Fibroblast of skin of back (primary cell): ENCODE results near the gene SF3B3.
"Not testable (repeated sequence)": the region's sequence is repeated elsewhere in the genome, so short reads cannot be mapped to it uniquely, and the experiment has no call there.

ENCODE experiments used
- DNase-seq: peaks from one replicate; pipeline ENCODE4 v3.0.0-alpha.2; 2013

The SF3B3 gene

DNA sequence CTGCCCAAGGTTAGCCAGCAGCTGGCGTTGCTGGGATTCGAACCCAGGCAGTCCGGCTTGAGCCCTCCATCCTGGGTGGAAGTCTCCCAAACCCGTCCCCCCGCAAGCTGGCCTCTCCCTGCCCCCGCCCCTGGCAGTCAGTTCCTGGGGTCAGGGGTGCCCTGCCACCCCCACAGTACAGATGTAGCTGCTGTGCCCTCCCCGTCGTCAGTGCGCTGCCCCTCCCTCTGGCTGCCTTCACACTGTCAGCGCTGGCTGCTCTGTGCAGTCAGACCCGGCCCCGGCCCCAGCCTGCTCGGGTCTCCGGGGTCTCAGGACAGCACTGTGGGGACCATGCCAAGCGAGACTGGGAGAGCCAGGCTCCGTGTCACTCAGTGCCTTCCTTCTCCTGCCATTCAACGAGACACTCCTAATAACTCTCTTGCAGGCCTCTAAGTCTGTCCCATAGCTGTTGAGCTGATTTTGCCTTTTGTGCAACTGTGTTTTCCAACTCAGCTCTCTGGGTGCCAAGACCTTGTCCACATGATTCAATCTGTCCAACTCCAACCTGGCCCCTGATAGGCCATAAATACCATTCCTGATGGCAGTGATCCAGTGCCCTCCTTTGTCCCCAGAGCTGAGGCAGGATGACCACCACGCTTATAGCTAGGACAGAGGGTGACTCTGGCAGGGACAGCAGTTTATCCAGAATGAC is 67.3 kb downstream of the SF3B3 start:
- no peak for DNase-seq

DNA sequence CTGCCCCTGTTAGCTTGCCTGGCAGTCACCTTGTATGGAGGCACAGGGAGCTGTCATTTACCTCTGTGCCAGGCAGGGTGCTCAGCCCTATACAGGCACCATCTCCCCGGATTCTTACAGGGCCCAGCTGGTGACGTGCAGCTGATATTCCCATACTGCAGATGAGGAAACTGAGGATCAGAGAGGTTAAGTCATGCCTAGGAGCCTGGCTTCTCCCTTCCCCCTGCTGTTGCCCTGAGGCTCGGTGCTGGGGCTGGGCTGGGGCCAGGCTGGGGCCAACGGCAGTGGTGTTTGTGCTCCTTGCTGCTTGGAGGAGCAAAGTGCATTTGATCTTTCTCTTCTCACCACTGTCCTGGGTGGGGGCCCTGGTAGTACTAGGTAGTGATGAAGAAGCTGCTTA is 68.0 kb downstream of the SF3B3 start:
- DNase-seq = no peak

DNA sequence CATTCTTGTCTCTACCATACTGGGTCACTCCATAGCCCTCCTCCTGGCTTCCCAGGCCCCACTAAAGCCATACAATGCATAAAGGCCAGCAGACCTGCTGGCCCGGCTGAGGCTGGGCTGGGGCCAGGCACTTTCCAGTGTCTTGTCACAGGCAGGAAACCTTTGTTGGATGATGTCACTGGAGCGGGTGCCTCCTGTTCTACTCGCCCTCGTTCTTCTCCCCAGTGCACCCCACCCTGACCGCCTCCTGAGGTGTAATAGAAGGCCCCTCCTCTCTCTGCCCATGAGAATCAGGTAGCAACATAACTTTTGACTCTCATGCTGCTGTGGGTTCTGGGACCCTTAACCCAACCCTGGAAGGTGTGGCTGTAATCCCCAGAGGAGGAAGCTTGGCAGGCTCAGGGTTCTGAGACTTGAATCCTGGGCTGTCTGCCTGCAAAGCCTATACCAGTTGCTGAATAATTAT is 68.5 kb downstream of the SF3B3 start:
- DNase-seq = no peak

DNA sequence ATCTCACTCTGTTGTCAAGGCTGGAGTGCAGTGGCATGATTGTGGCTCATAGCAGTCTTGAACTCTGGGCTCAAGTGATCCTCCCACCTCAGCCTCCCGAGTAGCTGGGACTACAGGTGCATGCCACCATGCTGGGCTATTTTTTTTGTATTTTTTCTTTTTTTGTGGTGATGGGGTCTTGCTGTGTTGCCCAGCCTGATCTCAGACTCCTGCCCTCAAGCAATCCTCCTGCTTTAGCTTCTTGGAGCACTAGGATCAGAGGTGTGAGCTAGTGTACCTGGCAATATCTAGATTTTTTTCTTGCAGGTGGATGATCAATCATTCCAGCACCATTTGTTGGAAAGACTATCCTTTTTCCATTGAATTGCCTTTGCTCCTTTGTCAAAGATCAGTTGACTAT is 69.9 kb downstream of the SF3B3 start:
- no peak for DNase-seq

DNA sequence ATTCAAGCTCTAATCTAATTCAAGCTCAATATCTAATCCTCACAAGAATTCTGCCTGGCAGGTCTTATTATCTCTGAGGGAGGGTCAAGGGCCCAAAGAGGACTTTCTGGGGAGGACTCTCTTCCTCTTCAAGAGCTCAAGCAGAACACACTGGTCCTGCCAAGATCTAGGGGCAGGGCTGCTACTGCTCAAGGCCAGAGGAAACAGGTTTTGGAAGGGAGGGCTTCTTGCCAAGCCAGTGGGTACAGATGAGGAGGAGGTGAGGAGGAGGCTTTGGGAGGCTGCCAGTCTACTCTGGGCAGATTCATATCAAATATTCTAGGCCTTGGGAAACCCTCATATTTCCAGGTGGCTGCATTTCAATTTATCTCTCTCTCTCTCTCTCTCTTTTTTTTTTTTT is 71.0 kb downstream of the SF3B3 start:
- no peak for DNase-seq

DNA sequence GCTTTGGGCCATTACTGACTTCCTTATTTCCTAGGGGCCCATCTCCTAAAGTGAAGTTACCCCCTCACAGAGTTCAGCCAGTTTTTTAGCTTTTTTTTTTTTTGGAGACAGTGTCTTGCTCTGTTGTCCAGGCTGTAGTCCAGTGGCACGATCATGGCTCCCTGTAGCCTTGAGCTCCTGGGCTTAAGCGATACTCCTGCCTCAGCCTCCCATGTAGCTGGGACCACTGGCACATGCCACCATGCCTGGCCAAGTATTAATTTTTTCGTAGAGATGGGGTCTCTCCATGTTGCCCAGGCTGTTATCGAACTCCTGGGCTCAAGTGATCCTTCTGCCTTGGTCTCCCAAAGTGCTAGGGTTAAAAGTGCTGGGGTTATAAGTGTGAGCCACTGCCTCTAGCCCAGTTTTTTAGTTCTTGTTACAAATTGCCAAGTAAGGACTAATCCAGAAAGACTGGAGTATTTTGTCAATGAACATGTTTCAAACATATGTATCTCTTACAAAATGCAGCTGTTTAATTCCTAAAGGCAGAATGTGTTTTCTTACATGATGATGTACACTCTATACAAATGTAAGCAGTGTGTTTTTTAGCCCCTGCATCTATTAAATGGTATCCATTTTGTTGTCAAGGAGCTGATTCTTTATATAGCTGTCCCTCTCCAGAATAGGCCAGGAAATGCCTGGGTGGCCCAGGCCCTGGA is 73.7 kb downstream of the SF3B3 start:
- no peak for DNase-seq

DNA sequence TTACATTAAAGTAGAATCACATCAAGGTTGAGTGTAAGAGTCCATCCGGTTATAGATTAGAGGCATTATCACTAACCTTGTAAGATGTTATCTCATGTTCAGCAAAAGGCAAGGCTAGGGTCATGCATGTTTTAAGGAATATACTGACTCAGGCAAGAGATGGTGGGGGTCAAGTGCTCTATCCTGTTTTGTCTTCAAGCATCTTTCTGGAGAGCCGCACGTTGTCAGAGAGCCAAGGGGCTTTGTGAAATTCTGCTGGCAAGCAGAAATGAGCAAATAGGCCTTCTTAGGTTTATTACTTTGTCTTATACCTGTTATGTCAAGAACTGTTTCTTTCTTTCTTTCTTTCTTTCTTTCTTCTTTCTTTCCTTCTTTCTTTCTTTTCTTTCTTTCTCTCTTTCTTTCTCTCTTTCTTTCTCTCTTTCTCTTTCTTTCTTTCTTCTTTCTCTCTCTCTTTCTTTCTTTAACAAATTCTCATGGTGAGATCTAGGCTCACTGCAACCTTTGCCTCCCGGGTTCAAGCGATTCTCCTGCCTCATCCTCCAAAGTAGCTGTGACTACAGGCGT is 75.4 kb downstream of the SF3B3 start:
- DNase-seq = no peak

DNA sequence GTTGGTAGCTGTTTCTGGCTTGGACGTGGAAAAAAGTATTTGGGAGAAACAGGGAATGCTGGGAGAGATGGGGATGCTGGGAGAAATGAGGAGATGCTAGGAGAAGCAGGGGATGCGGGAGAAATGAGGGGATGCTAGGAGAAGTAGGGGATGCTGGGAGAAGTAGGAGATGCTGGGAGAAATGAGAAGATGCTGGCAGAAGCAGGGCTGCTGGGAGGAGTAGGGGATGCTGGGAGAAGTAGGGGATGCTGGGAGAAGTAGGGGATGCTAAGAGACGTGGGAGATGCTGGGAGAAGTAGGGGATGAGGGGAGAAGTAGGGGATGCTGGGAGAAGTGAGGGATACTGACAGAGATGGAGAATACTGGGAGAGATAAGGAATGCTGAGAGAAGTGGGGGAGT is 77.1 kb downstream of the SF3B3 start:
- no peak for DNase-seq

DNA sequence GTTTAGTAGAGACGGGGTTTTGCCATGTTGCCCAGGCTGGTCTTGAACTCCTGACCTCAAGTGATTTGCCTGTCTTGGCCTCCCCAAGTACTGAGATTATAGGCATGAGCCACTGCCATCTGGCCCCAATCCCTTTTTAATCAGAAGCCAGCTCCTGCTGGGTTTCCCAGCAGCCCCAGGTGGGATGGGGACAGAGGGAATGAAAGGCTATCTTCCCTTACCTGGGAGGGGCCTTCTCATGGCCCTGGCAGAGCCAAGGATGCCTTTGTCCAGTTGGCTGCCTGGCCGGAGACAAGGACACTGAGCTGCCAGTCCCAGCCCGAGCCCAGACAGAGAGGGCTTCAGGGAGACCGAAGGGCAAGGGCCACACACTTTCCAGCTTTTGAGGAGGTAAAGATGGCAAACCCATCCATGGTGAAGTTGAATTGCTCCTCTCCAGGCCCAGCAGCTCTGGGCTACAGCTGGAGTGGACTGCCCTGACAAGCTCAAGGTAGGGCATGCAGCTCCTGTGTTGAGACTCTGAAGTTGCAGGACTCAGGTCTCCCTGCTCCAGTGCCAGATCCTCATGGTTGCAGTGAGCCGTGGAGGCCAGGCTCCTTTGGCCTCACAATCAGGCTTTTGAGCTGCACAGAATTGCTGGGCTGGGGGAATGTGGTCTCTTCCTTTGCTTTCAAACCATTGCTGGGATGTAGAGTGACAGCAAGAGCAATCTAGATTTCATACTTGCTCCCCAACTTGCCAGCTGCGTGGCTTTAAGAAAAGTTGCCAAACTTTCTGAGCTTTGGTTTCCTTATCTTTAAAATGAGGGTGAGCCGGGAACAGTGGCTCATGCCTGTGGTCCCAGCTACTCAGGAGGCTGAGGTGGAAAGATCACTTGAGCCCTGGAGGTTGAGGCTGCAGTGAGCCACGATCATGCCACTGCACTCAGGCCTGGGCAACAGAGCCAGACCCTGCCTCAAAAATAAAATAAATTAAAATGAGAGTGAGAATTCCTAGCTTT is 78.3 kb downstream of the SF3B3 start:
- no peak for DNase-seq

DNA sequence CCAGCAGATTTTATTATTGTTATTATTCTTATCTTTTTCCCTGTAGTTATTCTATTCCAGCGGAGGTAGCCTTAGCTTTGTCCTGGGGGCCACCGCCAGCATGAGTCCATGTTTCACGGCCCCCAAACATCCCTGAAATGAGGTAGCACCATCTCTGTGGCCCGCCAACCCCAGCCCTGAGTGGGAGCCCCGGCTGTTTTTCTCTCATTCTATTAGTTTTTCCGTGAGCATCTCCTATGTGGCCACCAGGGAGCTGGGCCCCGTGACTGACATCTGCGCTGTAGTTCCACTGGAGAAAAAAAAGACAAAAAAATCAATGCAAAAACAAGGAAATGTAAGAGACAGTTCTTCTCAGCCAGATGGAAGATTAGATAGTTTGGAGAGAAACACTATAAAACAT is 79.2 kb downstream of the SF3B3 start:
- DNase-seq = no peak

DNA sequence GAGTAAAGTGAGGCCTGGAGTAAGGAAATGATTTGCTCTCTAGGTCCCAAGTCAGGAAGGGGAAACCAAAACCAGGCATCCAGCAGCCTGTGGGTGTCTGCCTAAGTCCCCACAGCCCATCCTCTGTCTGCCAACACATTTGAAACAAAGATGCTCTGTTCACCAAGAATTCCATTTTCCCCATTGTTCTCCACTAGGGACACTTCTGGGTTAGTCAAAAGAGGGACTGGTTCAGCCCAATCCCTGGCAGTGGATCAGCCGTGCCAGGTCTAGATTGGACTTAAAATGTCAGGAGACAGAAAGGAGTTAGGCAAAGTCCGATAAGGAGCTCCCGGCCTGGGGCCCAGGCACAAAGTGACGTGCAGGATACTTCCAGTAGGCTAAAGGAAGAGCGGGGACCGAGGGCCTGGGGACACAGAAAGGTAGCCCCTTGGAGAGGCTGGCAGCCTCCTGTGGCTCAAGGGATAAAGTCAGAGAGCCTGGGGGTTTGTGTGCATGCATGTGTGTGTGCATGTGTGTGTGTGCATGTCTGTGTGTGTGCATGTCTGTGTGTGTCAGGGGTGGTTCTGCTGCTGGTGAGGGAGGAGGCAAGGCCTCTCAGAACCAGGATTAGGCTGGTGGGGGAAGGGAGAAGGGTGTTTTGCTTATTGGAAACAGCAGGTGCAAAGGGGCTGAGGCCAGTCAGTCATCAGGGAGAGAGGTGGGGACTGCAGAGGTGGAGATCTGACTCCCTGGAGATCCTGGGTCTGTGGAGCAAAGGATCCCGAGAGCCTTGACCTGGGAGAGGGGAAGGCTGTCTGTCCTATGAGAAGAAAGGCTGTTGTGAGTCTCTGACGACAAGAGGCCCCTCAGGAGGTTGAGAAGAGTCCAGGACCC is 81.0 kb downstream of the SF3B3 start:
- DNase-seq = no peak

DNA sequence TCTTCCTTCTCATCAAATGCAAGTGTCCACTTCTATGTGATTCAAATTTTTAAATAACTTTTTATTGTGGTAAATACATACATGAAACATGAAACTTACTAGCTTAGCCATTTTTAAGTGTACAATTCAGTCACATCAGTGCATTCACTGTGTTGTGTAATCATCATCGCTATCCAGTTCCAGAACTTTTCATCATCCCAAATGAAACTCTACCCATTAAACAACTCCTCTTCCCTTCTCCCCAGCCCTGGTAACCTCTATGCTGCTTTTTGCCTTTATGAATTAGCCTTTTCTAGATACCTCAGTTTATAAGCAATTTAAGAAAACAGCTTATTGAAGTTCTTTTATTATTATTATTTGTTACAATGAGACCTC is 81.7 kb downstream of the SF3B3 start:
- DNase-seq = no peak

DNA sequence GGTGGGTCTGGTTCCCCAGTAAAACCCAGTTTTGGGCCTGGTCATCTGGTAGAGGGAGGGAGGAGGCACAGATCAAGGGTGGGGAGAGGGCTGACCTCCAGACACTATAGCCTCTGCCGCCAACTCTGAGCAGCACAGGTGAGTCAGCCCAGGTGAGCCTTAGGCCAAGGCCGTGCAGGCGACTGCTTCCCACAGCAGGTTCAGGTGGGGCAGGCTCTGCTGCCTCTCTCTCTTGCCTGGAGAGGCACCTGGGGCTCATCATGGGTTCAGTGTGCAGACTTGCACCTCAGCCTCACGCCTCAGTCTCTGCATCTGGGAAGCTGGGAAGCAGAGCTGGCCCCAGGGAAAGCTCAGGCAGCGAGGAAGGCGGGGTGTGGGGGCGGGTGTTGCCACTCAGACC is 84.9 kb downstream of the SF3B3 start:
- DNase-seq = no peak

DNA sequence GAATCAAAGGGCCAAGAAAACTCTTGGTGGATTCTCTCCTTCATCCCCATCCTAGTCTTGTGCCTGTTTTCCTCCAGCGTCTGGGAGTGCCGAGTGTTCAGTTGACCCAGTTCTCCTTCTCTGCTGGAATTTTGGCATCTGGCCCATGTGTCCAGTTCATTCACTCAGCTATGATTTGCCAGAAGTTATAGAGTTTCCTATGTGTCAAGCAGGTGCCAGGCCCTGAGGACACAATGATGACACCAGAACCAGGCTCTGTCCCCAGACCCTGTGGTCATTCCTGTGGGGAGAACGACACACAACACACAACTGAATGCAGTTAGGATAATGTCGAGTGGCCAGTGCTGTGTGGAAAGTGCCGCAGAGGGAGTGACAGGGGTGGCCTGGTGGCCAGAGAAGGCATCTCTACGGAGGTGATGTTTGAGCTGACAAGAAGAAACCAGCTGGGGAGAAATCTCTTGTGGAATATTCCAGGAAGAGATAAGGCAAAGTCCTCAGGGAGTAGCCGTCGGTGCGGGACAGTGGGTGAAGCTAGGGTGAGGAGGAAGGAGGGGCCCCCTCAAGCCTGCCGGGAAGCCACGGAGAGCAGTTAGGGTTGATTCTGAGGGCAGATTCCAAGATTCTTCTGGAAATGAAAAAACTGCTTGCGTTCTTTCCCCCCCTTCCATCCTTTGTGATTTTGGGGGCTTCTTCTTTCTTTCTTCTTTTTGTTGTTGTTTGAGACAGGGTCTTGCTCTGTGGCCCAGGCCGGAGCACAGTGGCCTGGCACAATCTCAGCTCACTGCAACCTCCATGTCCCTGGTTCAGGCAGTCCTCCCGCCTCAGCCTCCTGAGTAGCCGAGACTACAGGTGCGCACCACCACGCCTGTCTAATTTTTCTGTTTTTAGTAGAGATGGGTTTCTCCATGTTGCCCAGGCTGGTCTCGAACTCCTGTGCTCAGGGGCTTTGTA is 86.9 kb downstream of the SF3B3 start:
- DNase-seq = no peak

DNA sequence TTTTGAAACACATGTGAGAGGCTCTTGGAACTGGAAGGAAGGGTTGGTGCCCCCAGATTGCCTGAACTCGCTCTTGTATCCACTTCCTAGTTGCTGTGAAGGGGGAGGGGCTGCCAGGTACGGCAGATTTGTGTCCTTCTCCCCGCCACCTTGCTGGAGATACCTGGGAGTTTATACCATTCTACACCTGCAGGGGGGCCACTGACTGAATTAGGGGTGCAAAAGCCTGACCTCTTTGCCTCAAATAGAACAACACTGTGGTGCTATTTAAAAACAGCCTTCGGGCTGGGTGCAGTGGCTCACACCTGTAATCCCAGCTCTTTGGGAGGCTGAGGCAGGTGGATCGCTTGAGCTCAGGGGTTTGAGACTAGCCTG is 87.6 kb downstream of the SF3B3 start:
- DNase-seq = no peak

DNA sequence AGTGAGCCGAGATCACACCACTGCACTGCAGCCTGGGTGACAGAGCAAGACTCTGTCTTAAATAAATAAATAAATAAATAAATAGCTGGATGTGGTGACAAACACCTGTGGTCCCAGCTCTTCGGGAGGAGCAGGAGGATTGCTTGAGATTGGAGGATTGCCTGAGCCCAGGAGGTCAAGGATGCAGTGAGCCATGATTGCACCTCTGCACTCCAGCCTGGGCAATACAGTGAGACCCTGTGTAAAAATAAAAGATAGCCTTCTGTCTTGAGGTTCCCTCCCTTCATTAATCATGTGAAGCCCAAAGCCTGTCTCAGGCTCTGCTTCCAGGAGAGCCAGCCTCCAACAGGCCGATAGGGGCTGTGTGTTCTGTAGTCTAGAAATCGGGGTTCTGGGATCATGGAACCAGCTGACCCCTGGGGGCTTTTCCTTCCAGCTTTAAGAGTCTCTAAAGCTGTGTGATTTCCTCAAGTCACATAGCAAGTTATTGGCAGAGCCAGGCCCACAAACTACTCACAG is 88.2 kb downstream of the SF3B3 start:
- no peak for DNase-seq

DNA sequence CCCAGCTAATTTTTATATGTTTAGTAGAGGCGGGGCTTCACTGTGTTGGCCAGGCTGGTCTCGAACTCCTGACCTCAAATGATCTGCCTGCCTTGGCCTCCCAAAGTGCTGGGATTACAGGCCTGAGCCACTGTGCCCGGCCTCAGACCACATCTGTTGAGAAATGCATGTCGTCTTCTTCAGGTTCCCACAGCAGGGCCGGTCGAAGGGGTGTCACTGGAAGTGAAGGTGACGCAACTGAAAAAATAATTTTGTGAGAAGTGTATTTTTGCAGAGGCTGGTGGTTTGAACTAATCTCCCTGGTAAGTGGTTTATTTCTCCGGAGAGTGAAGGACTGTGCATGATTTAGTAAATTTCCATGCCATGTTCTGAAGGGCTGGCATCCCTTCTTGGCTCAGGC is 89.3 kb downstream of the SF3B3 start:
- no peak for DNase-seq

DNA sequence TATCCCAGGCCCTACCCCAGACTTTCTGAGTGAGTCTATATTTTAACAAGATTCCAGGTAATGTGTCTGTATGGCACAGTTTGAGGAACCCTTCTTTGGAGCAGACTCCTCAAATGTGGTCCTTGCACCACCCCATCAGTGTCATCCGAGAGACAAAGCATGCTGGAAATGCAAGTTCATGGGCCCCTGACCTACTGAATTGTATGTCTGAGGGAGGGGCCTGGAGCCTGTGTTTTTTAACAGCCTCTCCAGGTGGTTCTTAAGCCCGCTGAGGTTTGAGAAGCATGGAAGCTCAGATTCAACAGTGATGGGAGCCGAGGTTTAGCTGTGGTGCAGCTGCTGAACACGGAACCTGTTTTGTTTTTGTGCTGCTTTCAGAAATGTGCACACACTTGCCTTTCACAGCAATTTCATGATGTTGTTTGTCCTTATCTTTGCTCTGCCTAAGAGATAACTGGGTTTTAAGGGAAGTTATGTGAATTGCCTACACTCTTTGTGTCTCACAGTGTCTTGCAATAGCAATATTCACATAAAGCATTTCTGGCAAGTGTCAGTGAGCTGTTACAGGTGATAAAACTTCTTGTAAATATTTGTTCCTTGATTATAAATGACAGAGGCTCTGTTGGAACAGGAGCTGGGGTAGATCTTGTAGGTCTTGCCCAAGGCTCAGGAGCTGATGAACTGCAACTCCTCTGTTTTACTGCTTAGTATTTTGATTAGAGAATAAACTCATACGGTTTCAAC is 90.8 kb downstream of the SF3B3 start:
- no peak for DNase-seq

DNA sequence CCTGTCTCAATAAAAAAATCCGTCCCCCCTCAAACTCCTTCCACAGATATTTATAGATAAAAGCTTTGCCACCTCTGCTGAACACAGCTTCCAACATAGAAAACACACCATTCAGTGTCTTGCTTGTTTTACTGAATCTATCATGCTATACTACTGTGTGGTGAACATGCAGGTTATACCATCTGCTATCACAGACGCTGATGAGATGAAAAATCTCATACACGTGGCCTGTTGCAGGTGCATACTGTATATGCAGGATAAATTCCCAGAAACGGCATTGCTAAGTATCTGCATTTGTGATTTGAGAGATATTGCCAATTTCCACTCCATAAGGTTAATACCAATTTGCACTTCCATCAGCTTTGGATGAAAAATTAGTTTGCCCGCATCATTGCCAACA is 92.3 kb downstream of the SF3B3 start:
- no peak for DNase-seq

DNA sequence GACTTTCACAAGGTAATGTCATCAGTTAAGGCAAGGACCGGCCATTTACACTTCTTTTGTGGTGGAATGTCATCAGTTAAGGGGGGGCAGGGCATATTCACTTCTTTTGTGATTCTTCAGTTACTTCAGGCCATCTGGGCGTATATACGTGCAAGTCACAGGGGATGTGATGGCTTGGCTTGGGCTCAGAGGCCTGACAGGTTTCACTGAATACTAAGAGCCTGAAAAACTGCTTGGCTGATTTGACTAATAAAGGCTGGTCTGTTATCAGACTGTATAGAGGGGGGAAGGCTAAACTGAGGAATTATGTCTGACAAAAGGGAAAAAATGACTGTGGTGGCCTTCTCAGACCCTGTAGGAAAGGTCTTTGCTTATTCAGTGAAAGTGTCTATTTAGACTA is 98.2 kb downstream of the SF3B3 start:
- DNase-seq = not testable (repeated sequence)
